ENCODE results near the gene GDF10. TPM values are rescaled to one million over a fixed set of nuclear protein-coding genes. Genes with fewer than 3 reads are reported as not detected.

The GDF10 gene
- total RNA-seq, 1 donor: under 0.01 TPM

GRCh38 chr10:47262606-47263533, 37.1 kb upstream of the GDF10 start:
- Histone ChIP-seq H3K4me1 (ENCODE audit: insufficient read depth, low read length) (peaks cover 7% of the 10 kb centered on the region), H2AFZ (ENCODE audit: low read length) (no peak overlapping the region), H3K4me3 (ENCODE audit: insufficient read depth, low read length) (no peak overlapping the region), H3K27ac (ENCODE audit: low read depth, low read length) (no peak overlapping the region), H3K9me3 (ENCODE audit: low read depth, low read length) (no peaks in the 10 kb centered on the region), H3K27me3 (ENCODE audit: insufficient read depth, low read length) (peaks cover 15% of the 10 kb centered on the region), H3K4me2 (ENCODE audit: insufficient read depth, low read length) (no peak overlapping the region), H3K79me2 (ENCODE audit: insufficient read depth, low read length) (no peaks in the 10 kb centered on the region), H4K20me1 (ENCODE audit: insufficient read depth, low read length) (no peaks in the 10 kb centered on the region), H3K36me3 (ENCODE audit: insufficient read depth, low read length) (no peaks in the 10 kb centered on the region)
- TF ChIP-seq CTCF (IDR thresholded peaks at IDR 0.05; ENCODE audit: extremely low read depth, low read depth, low read length): no peak
- no peak for DNase-seq (ENCODE audit: insufficient read length, low spot score, missing footprints)

- Histone ChIP-seq H3K4me1 (ENCODE audit: insufficient read depth, low read length) (peaks cover 3% of the 10 kb centered on the region), H3K79me2 (ENCODE audit: insufficient read depth, low read length) (no peaks in the 10 kb centered on the region), H3K4me3 (ENCODE audit: insufficient read depth, low read length) (no peak overlapping the region), H4K20me1 (ENCODE audit: insufficient read depth, low read length) (no peaks in the 10 kb centered on the region), H3K4me2 (ENCODE audit: insufficient read depth, low read length) (no peak overlapping the region), H2AFZ (ENCODE audit: low read length) (no peak overlapping the region), H3K9me3 (ENCODE audit: low read depth, low read length) (no peaks in the 10 kb centered on the region), H3K27ac (ENCODE audit: low read depth, low read length) (no peak overlapping the region), H3K36me3 (ENCODE audit: insufficient read depth, low read length) (no peaks in the 10 kb centered on the region), H3K27me3 (ENCODE audit: insufficient read depth, low read length) (peaks cover 13% of the 10 kb centered on the region)
- no peak for TF ChIP-seq CTCF (IDR thresholded peaks at IDR 0.05; ENCODE audit: extremely low read depth, low read depth, low read length)
- no peak for DNase-seq (ENCODE audit: insufficient read length, low spot score, missing footprints)
Observed at GRCh38 chr10:47264797-47265281, 35.2 kb upstream of the GDF10 start.

- Histone ChIP-seq H3K27me3 (ENCODE audit: insufficient read depth, low read length) (peaks cover 4% of the 10 kb centered on the region), H3K27ac (ENCODE audit: low read depth, low read length) (no peak overlapping the region), H3K4me2 (ENCODE audit: insufficient read depth, low read length) (no peak overlapping the region)
Observed at GRCh38 chr10:47266602-47267001, 33.4 kb upstream of the GDF10 start.

More at GRCh38 chr10:47266602-47267001, 33.4 kb upstream of the GDF10 start:
- TF ChIP-seq CTCF (IDR thresholded peaks at IDR 0.05; ENCODE audit: extremely low read depth, low read depth, low read length): no peak
- Histone ChIP-seq H2AFZ (ENCODE audit: low read length) (no peak overlapping the region), H3K79me2 (ENCODE audit: insufficient read depth, low read length) (no peaks in the 10 kb centered on the region), H3K9me3 (ENCODE audit: low read depth, low read length) (no peaks in the 10 kb centered on the region), H3K36me3 (ENCODE audit: insufficient read depth, low read length) (no peaks in the 10 kb centered on the region), H4K20me1 (ENCODE audit: insufficient read depth, low read length) (no peaks in the 10 kb centered on the region), H3K4me1 (ENCODE audit: insufficient read depth, low read length) (peaks cover 3% of the 10 kb centered on the region), H3K4me3 (ENCODE audit: insufficient read depth, low read length) (no peak overlapping the region)
- no peak for DNase-seq (ENCODE audit: insufficient read length, low spot score, missing footprints)
